IMR-90 (cell line): ENCODE results near the gene PLAAT2. TPM values are rescaled to one million over a fixed set of nuclear protein-coding genes. Genes with fewer than 3 reads are reported as not detected.

ENCODE experiments used
- ATAC-seq: fragments of 200-7000 bp; cut with Tn5 transposase; 2 replicates; pipeline ENCODE4 v1.9.1; 2020; ENCODE audit warnings: low read depth, mild to moderate bottlenecking, moderate library complexity
- BruUV-seq: library from RNA; stranded (reverse); fragments of 400-500 nt; replicated peaks from 2 replicates; lab custom pipeline; 2021; lab: Mats Ljungman, UMichigan
- CTCF ChIA-PET: fragments of 300-600 bp; formaldehyde crosslinking; extraction: SDS; loops from one replicate; lab custom pipeline; 2021; ENCODE audit warnings: antibody characterized with exemption; lab: Yijun Ruan, JAX
- POLR2A ChIA-PET: fragments of 300-600 bp; sonication (Branson Sonifier 250); formaldehyde crosslinking; loops from one replicate; lab custom pipeline; 2022; ENCODE audit warnings: antibody characterized with exemption; ENCODE audit not compliant: unreplicated experiment; lab: Charles Lee
- DNase-seq: peaks from one replicate; pipeline ENCODE4 v3.0.0; 2013
- H2AFZ ChIP-seq: replicated peaks from 2 replicates; pipeline ENCODE3; 2013; ENCODE audit warnings: low read length, mild to moderate bottlenecking; ENCODE audit not compliant: poor library complexity
- H2AK5ac ChIP-seq: 2 replicates; pipeline ENCODE4 v1.6.1; 2013; ENCODE audit warnings: low read depth, low read length, inconsistent platforms
- H2AK9ac ChIP-seq: replicated peaks from 2 replicates; pipeline ENCODE3; 2013; ENCODE audit warnings: mild to moderate bottlenecking, low read depth, low read length, moderate library complexity; ENCODE audit not compliant: poor library complexity
- H2BK120ac ChIP-seq: 2 replicates; pipeline ENCODE4 v1.6.1; 2013; ENCODE audit warnings: low read depth, low read length, inconsistent platforms
- H2BK15ac ChIP-seq: 3 replicates; pipeline ENCODE4 v1.6.1; 2013; ENCODE audit warnings: low read depth, low read length, inconsistent platforms
- H2BK20ac ChIP-seq: 2 replicates; pipeline ENCODE4 v1.6.1; 2013; ENCODE audit warnings: low read depth, mild to moderate bottlenecking, inconsistent platforms, low read length, moderate library complexity
- H2BK5ac ChIP-seq: 2 replicates; pipeline ENCODE4 v1.6.1; 2013; ENCODE audit warnings: mild to moderate bottlenecking, low read depth, low read length, inconsistent platforms; ENCODE audit not compliant: poor library complexity, severe bottlenecking
- H3K14ac ChIP-seq: replicated peaks from 2 replicates; pipeline ENCODE4 v1.6.1; 2013; ENCODE audit warnings: low read depth, low read length, inconsistent platforms
- H3K18ac ChIP-seq: 2 replicates; pipeline ENCODE4 v1.6.1; 2013; ENCODE audit warnings: low read depth, low read length, control low read depth
- H3K23ac ChIP-seq: 2 replicates; pipeline ENCODE4 v1.6.1; 2013; ENCODE audit warnings: low read depth, low read length, inconsistent platforms
- H3K27ac ChIP-seq: 2 replicates; pipeline ENCODE4 v1.5.1; 2013; ENCODE audit warnings: mild to moderate bottlenecking, control low read depth, low read length; ENCODE audit not compliant: insufficient read depth
- H3K27me3 ChIP-seq: 2 replicates; pipeline ENCODE4 v1.6.1; 2013; ENCODE audit warnings: low read length; ENCODE audit not compliant: control insufficient read depth, insufficient read depth
- H3K36me3 ChIP-seq: 2 replicates; pipeline ENCODE4 v1.6.1; 2013; ENCODE audit warnings: low read length, mixed read lengths; ENCODE audit not compliant: control insufficient read depth, insufficient read depth
- H3K4ac ChIP-seq: 2 replicates; pipeline ENCODE4 v1.6.1; 2013; ENCODE audit warnings: low read depth, low read length, inconsistent platforms
- H3K4me1 ChIP-seq: 2 replicates; pipeline ENCODE4 v1.6.1; 2013; ENCODE audit warnings: low read length, mixed read lengths; ENCODE audit not compliant: control insufficient read depth, insufficient read depth
- H3K4me2 ChIP-seq: 2 replicates; pipeline ENCODE4 v1.6.1; 2013; ENCODE audit warnings: low read depth, mild to moderate bottlenecking, control low read depth, low read length, moderate library complexity
- H3K4me3 ChIP-seq: 2 replicates; pipeline ENCODE4 v1.5.1; 2013; ENCODE audit warnings: low read depth, mild to moderate bottlenecking, control low read depth, low read length, moderate library complexity; ENCODE audit not compliant: insufficient read depth
- H3K56ac ChIP-seq: 2 replicates; pipeline ENCODE4 v1.6.1; 2013; ENCODE audit warnings: low read length, inconsistent platforms; ENCODE audit not compliant: insufficient read depth; ENCODE audit errors: extremely low read depth
- H3K79me1 ChIP-seq, 2 experiments: 2 replicates each; pipeline ENCODE4 v1.6.1; 2013; ENCODE audit warnings: low read length in 2 of 2, inconsistent platforms in 1 of 2, low read depth in 1 of 2
- H3K9ac ChIP-seq: 2 replicates; pipeline ENCODE4 v1.6.1; 2013; ENCODE audit warnings: low read depth, low read length, control low read depth
- H3K9me1 ChIP-seq: 2 replicates; pipeline ENCODE4 v1.6.1; 2013; ENCODE audit warnings: low read length, inconsistent platforms; ENCODE audit not compliant: insufficient read depth
- H3K9me3 ChIP-seq: 2 replicates; pipeline ENCODE4 v1.6.1; 2013; ENCODE audit warnings: low read length; ENCODE audit not compliant: control insufficient read depth, insufficient read depth
- H4K20me1 ChIP-seq: 2 replicates; pipeline ENCODE4 v1.6.1; 2013; ENCODE audit warnings: low read length, inconsistent platforms; ENCODE audit not compliant: insufficient read depth
- H4K5ac ChIP-seq: 2 replicates; pipeline ENCODE4 v1.6.1; 2013; ENCODE audit warnings: mild to moderate bottlenecking, low read depth, low read length, control low read depth
- H4K8ac ChIP-seq, 2 experiments: 2 replicates each; pipeline ENCODE4 v1.6.1; 2013; ENCODE audit warnings: low read depth in 2 of 2, low read length in 2 of 2, control low read depth in 1 of 2, inconsistent platforms in 1 of 2
- H4K91ac ChIP-seq: 2 replicates; pipeline ENCODE4 v1.6.1; 2013; ENCODE audit warnings: low read depth, low read length, inconsistent platforms; ENCODE audit not compliant: insufficient read depth
- CEBPB ChIP-seq: IDR thresholded peaks from 2 replicates; pipeline ENCODE4 v1.6.1; 2012; ENCODE audit warnings: low read depth, low read length, improper control_type of control experiment
- CTCF ChIP-seq: conservative IDR thresholded peaks from 2 replicates; pipeline ENCODE4 v1.5.1; 2012; ENCODE audit warnings: mild to moderate bottlenecking, low read depth, low read length, improper control_type of control experiment
- MAFK ChIP-seq: IDR thresholded peaks from 2 replicates; pipeline ENCODE4 v1.6.1; 2012; ENCODE audit warnings: low read depth, low read length, improper control_type of control experiment
- MAZ ChIP-seq: IDR thresholded peaks from 2 replicates; pipeline ENCODE4 v1.6.1; 2012; ENCODE audit warnings: low read depth, mild to moderate bottlenecking, low read length, improper control_type of control experiment, moderate library complexity, borderline replicate concordance
- MXI1 ChIP-seq: IDR thresholded peaks from 2 replicates; pipeline ENCODE4 v1.6.1; 2012; ENCODE audit warnings: low read depth, mild to moderate bottlenecking, low read length, moderate library complexity, borderline replicate concordance
- NFE2L2 ChIP-seq: fragments of 150-350 bp; IDR thresholded peaks from 2 replicates; pipeline ENCODE4 v1.6.1; 2016; ENCODE audit warnings: low read depth, mild to moderate bottlenecking, low read length
- WGBS, 2 experiments: methylation state at CpG; one replicate each; pipeline versions ENCODE4 v1.1.5 to v1.1.7; 2013; ENCODE audit warnings: missing lambda C conversion rate in 2 of 2; ENCODE audit not compliant: insufficient read length in 1 of 2; ENCODE audit errors: extremely low coverage in 2 of 2; 5-methylcytosine and 5-hydroxymethylcytosine counted together
- dilution Hi-C: fragments of 300-500 bp; cut with HindIII; formaldehyde crosslinking; loops from one replicate; pipeline ENCODE4 v1.14.3; 2018; ENCODE audit warnings: low sequenced_read_pairs; ENCODE audit not compliant: unreplicated experiment
- in situ Hi-C: fragments of 300-500 bp; cut with MboI; formaldehyde crosslinking; loops from 3 replicates; pipeline ENCODE4 v1.14.3; 2019; ENCODE audit warnings: low sequenced_read_pairs, inconsistent platforms, mixed read lengths
- intact Hi-C: fragments of 100-400 bp; cut with micrococcal nuclease; formaldehyde crosslinking; loops from 2 replicates; pipeline ENCODE4 v1.10.0; 2022
- polyA plus RNA-seq, 3 experiments: library from polyadenylated mRNA; depleted of rRNA; stranded (reverse); fragments of >200 nt; gene quantifications; 2 replicates each; pipeline ENCODE4 v1.2.3, GENCODE V29; 2012; ENCODE audit warnings: low replicate concordance in 1 of 3
- total RNA-seq: library from RNA; depleted of rRNA; stranded (reverse); fragments of >200 nt; gene quantifications from 2 replicates; pipeline ENCODE4 v1.2.3, GENCODE V29; 2012
- TF ChIP-seq, protein P1 (sequence below): fragments of 150-350 bp; IDR thresholded peaks from 2 replicates; pipeline ENCODE4 v1.6.1; 2017; ENCODE audit warnings: mild to moderate bottlenecking, antibody characterized with exemption, low read length, low read depth
- TF ChIP-seq, protein P2 (sequence below): fragments of 150-350 bp; IDR thresholded peaks from 2 replicates; pipeline ENCODE4 v1.6.1; 2016; ENCODE audit warnings: low read depth, mild to moderate bottlenecking, low read length, moderate library complexity, borderline replicate concordance

PLAAT2 gene
- total and polyA plus RNA-seq, 2 of the 4 experiments (the other 2 are of a cell fraction) = not detected

- TF ChIP-seq, protein P1, sequence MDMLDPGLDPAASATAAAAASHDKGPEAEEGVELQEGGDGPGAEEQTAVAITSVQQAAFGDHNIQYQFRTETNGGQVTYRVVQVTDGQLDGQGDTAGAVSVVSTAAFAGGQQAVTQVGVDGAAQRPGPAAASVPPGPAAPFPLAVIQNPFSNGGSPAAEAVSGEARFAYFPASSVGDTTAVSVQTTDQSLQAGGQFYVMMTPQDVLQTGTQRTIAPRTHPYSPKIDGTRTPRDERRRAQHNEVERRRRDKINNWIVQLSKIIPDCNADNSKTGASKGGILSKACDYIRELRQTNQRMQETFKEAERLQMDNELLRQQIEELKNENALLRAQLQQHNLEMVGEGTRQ = peak; percentile 68; the same call in 1 of the 2 replicates
Measured at GRCh38 chr11:63573881-63574855, 11.0 kb upstream of the PLAAT2 start (continued).

GRCh38 chr11:63572026-63572688 lies 9.0 kb upstream of the PLAAT2 start:
- ATAC-seq (no peak), DNase-seq (no peak)
- H3K14ac ChIP-seq = no peak overlapping the region
- intact Hi-C loops (no loop called here), dilution Hi-C loops (no loop called here), in situ Hi-C loops (no loop called here)
- no peak overlapping the region for H2AK5ac ChIP-seq
- H4K5ac ChIP-seq = no peak overlapping the region
- H3K23ac ChIP-seq = no peak overlapping the region
- no peak overlapping the region for H4K8ac ChIP-seq
- H3K27ac ChIP-seq = no peak overlapping the region
- peaks cover 9% of the 10 kb centered on the region for H3K4me1 ChIP-seq
- H2BK20ac ChIP-seq = no peak overlapping the region
- 67% methylated on average over 1 of the region's 3 CpGs; no CpG with 5 or more reads in 1 of the 2 experiments for WGBS, 2 experiments
- H3K4me2 ChIP-seq = no peak overlapping the region
- no peak overlapping the region for H2BK5ac ChIP-seq
- no peaks in the 10 kb centered on the region for H3K36me3 ChIP-seq
- H3K79me1 ChIP-seq = no peaks in the 10 kb centered on the region
- no peak overlapping the region for H3K9ac ChIP-seq
- no TSS peak for BruUV-seq
- ChIA-PET CTCF (no interaction called here), POLR2A (no interaction called here)
- no peak overlapping the region for H2AK9ac ChIP-seq
- H3K4me3 ChIP-seq = no peak overlapping the region
- H2BK120ac ChIP-seq = no peak overlapping the region
- no peak overlapping the region for H3K4ac ChIP-seq
- H3K27me3 ChIP-seq = no peaks in the 10 kb centered on the region
- H3K9me1 ChIP-seq = peaks cover 8% of the 10 kb centered on the region
- no peak overlapping the region for H3K56ac ChIP-seq
- H2AFZ ChIP-seq = no peak overlapping the region
- no peaks in the 10 kb centered on the region for H4K20me1 ChIP-seq
- H2BK15ac ChIP-seq = no peak overlapping the region
- no peak overlapping the region for H4K91ac ChIP-seq
- no peaks in the 10 kb centered on the region for H3K9me3 ChIP-seq
- no peak overlapping the region for H3K18ac ChIP-seq
- TF ChIP-seq, protein P2, sequence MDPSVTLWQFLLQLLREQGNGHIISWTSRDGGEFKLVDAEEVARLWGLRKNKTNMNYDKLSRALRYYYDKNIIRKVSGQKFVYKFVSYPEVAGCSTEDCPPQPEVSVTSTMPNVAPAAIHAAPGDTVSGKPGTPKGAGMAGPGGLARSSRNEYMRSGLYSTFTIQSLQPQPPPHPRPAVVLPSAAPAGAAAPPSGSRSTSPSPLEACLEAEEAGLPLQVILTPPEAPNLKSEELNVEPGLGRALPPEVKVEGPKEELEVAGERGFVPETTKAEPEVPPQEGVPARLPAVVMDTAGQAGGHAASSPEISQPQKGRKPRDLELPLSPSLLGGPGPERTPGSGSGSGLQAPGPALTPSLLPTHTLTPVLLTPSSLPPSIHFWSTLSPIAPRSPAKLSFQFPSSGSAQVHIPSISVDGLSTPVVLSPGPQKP = no peak
- no peak for TF ChIP-seq CEBPB
- TF ChIP-seq MXI1 = no peak
- no peak for TF ChIP-seq MAZ
- TF ChIP-seq CTCF = no peak
- no peak for TF ChIP-seq MAFK
- TF ChIP-seq NFE2L2 = no peak
- TF ChIP-seq, protein P1 = no peak
